Aorta (tissue), 5 donors: ENCODE results near the gene THSD4. TPM values are rescaled to one million over a fixed set of nuclear protein-coding genes. Genes with fewer than 3 reads are reported as not detected.
A peak's percentile ranks its signal among the peaks of the same experiment; 100 is the strongest.

ENCODE experiments used
- ATAC-seq: fragments of 200-7000 bp; cut with Tn5 transposase; one replicate; pipeline ENCODE4 v1.9.1; 2022; ENCODE audit warnings: moderate library complexity; ENCODE audit not compliant: low FRiP score
- DNase-seq, 2 donors: peaks; one replicate each; pipeline ENCODE4 v3.0.0-alpha.2; 2020
- H3K27ac ChIP-seq, 2 donors: one replicate each; pipeline ENCODE4 v1.5.1; 2013; ENCODE audit warnings: low read length in 2 of 2, mild to moderate bottlenecking in 2 of 2, moderate library complexity in 2 of 2, control low read depth in 1 of 2, inconsistent platforms in 1 of 2, low read depth in 1 of 2
- H3K27me3 ChIP-seq, 2 donors: one replicate each; pipeline ENCODE4 v1.6.1; 2013; ENCODE audit warnings: control low read depth in 1 of 2, low read length in 1 of 2, mild to moderate bottlenecking in 1 of 2, moderate library complexity in 1 of 2; ENCODE audit not compliant: insufficient read depth in 2 of 2, control insufficient read depth in 1 of 2
- H3K36me3 ChIP-seq, 2 donors: one replicate each; pipeline ENCODE4 v1.6.1; 2013; ENCODE audit warnings: control low read depth in 1 of 2, low read length in 1 of 2, mild to moderate bottlenecking in 1 of 2; ENCODE audit not compliant: insufficient read depth in 2 of 2, control insufficient read depth in 1 of 2
- H3K4me1 ChIP-seq, 2 donors: one replicate each; pipeline ENCODE4 v1.6.1; 2013; ENCODE audit warnings: low read length in 2 of 2, control low read depth in 1 of 2, mild to moderate bottlenecking in 1 of 2, moderate library complexity in 1 of 2; ENCODE audit not compliant: insufficient read depth in 2 of 2, control insufficient read depth in 1 of 2
- H3K4me3 ChIP-seq, 2 donors: one replicate each; pipeline ENCODE4 v1.5.1; 2013; ENCODE audit warnings: low read length in 2 of 2, control low read depth in 1 of 2, mild to moderate bottlenecking in 1 of 2
- H3K9me3 ChIP-seq: one replicate; pipeline ENCODE4 v1.6.1; 2013; ENCODE audit warnings: mild to moderate bottlenecking, low read length; ENCODE audit not compliant: control insufficient read depth
- WGBS, 2 donors: extraction: QIAGEN DNeasy Blood & Tissue Kit; methylation state at CpG; one replicate each; pipeline ENCODE4 v1.1.7; 2013; 5-methylcytosine and 5-hydroxymethylcytosine counted together
- intact Hi-C, 2 donors: fragments of 100-400 bp; cut with DNase I; formaldehyde crosslinking; loops; one replicate each; pipeline versions ENCODE4 v1.14.2 to v1.15.0; 2022
- polyA plus RNA-seq, 2 donors: library from polyadenylated mRNA; stranded (reverse); fragments of 200-250 nt; gene quantifications; one replicate each; pipeline ENCODE4 v1.2.3, GENCODE V29; 2013
- total RNA-seq, 2 donors: library from RNA; stranded (reverse); fragmentation: NEBNext Ultra II Directional; extraction: Animal tissue kit (Norgen Biotek cat#: 25700); gene quantifications; one replicate each; pipeline ENCODE4 v1.2.1, GENCODE V29; 2021
- donor health status: healthy with polysubstance abuse.
- donor health status: Bipolar disorder and iron deficiency.
- donor health status: DM: no; HTN: no; CAD: no.
- donor health status: DM: no; HTN: no; CAD: no.
- donor health status: DM: yes; HTN: yes; CAD: no.

The THSD4 gene
- total and polyA plus RNA-seq, 4 donors: 6.3 to 143 (median 30.3) TPM

DNA sequence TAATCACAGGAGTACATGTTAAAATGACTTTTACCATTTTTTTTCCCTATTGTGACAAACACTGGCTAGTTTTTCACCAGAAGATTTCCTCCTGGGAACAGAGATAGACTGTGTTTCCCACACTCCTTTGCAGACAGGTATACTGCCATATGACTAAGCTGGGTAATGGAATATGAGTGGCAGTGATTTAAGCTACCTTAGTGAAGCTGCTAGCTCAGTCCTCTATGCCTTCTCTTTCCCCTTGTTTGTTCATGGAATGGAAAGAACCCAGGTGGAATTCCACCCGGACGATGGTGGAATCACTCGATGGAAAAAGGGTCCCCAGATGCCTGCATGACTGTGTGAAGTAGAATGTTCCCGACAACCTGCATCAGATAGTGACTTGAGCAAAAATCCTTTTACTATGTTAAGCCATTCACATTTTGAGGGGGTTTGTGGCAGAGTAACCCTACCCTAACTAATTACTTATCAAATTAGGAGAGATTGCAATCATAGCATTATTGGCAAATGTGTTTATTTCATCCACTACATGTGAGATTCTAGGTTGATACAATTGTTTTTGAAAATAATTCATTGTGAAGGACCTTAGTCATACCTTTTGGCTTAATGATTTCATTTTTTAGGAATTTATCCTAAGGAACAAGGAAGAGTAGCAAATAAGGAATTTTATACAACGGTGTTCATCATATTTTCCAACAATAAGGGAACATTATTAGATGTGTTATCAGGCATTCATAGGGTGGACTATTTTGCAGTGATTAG lies 16.5 kb downstream of the THSD4 start:
- 55 to 71% methylated on average over 5 of the region's 5 CpGs for WGBS, 2 donors

DNA sequence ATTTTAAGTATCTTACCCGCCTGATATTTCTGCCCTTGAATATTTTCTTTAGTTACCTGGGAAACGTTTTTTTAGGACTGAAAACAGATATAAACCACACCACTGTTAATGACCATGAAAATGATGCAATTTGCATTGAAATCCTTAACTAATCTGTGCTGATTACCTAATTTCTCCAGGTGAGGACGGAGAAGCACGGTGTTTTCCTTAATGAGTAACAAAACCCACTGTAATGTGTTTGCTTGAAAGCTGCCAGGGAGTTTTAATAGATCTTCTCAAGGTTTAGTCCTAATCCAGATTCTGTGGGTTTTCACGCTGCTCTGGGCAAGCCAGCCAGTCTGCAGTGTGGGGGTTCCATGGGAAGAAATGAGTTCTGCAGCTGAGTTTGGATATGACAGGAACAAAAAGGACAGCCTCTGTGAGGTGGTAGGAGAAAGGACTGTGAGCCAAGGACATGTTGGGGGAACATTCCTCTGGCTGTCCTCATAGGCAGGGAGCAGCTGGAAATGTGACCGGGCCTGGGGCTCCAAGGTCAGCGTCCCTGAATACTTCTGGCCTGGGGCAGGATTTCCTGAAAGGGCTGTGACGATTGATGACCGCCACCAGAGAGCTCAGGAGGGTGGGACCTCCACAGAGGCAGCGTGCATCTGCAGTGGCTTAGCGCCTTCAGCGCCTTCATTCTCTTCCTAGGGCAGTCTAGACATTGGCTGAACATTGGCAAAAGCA lies 18.6 kb downstream of the THSD4 start:
- WGBS, 2 donors: 61 to 70% methylated on average over 12 of the region's 12 CpGs
- ATAC-seq (no peak), DNase-seq (no peak)
- H3K27me3 ChIP-seq: no peaks in the 10 kb centered on the region
- H3K9me3 ChIP-seq: no peaks in the 10 kb centered on the region
- intact Hi-C loops: no loop called here
- no peak overlapping the region for H3K4me3 ChIP-seq
- H3K36me3 ChIP-seq: no peaks in the 10 kb centered on the region
- H3K4me1 ChIP-seq: no peaks in the 10 kb centered on the region
- no peak overlapping the region for H3K27ac ChIP-seq

More for the DNA sequence above, 16.5 kb downstream of the THSD4 start:
- Histone ChIP-seq H3K36me3 (no peaks in the 10 kb centered on the region), H3K27me3 (no peaks in the 10 kb centered on the region), H3K4me1 (no peaks in the 10 kb centered on the region), H3K9me3 (no peaks in the 10 kb centered on the region), H3K27ac (no peak overlapping the region), H3K4me3 (no peak overlapping the region)
- intact Hi-C loops: no loop called here
- DNase-seq (no peak), ATAC-seq (no peak)

DNA sequence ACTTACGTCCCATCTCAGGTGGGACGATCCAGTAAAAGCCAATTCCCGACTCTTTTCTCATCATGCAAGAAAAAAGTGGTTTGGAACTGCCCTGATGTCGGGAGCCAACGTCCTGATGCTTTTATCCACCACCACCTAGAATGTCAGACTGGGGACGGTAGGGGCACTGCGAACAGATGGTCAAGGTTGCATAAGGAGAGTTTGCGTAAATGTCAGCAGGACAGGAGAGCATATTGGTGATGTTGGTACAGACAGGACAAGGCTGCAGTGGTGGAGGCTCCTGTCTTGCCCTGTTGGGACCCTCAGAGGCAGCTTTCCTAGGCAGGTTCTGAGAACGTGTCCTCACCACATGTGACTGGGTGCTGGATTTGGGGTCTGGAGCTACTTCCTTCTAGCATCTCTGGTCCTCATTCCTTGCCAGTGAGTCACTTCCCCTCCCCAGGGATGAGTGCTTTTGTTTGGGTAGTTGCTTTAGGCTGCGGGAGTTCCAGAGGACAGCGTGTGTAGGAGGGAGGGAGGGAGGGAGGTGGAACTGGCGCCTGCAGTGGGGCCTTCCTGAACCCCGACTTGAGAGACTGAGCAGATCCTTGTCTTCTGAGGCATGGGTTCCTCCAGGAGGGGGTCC lies 21.0 kb downstream of the THSD4 start:
- WGBS, 2 donors: 54 to 58% methylated on average over 13 of the region's 13 CpGs
- peak in 1 of 2 donors; percentile 72 for DNase-seq
- H3K4me1 ChIP-seq: no peaks in the 10 kb centered on the region
- H3K27me3 ChIP-seq: no peaks in the 10 kb centered on the region
- no peak for ATAC-seq
- H3K36me3 ChIP-seq: no peaks in the 10 kb centered on the region
- intact Hi-C loops: no loop called here
- no peak overlapping the region for H3K4me3 ChIP-seq
- no peaks in the 10 kb centered on the region for H3K9me3 ChIP-seq
- peak overlapping the region in 1 of 2 donors; percentile 11 for H3K27ac ChIP-seq

DNA sequence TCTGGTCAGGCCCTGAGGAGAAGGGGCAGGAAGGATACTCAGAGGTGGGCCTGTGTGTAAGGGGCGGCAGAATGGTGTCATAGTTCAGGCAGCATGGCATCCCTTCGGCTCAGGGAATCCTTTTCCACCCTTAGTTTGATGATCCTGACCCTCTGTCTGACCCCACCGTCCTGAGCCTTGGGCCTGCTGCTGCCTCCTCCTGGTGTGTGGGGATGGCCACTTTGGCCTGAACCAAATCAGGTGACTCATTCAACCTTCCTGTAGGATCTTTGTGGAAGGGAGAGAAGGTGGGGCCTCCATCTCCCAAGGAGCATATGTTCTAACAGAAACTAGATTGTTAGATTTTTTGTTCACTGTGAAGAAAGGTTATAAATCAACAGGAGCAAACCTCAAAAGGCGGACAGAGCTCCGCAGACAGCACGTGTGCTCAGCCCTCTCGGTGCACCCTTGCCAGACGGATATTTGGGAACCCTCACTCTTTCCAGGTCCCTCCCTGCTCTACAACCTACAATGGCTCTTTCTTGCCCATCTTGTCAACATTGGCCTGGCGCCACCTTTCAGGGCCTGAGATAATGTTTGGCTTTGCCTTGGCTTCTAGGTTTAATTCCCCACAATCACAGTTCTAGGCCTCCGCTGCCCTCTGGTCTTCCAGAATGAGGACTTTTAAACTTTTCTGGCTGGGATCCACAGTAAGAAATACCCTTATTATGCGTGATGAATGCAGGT lies 21.7 kb downstream of the THSD4 start:
- intact Hi-C loops: no loop called here
- no peak for ATAC-seq
- no peaks in the 10 kb centered on the region for H3K9me3 ChIP-seq
- no peak overlapping the region for H3K4me3 ChIP-seq
- H3K4me1 ChIP-seq: no peaks in the 10 kb centered on the region
- whole genome bisulfite sequencing, 2 donors: 36 to 44% methylated on average over 11 of the region's 11 CpGs
- H3K27ac ChIP-seq: peak overlapping the region; percentile 11 to 24
- no peaks in the 10 kb centered on the region for H3K27me3 ChIP-seq
- DNase-seq: no peak
- H3K36me3 ChIP-seq: no peaks in the 10 kb centered on the region

DNA sequence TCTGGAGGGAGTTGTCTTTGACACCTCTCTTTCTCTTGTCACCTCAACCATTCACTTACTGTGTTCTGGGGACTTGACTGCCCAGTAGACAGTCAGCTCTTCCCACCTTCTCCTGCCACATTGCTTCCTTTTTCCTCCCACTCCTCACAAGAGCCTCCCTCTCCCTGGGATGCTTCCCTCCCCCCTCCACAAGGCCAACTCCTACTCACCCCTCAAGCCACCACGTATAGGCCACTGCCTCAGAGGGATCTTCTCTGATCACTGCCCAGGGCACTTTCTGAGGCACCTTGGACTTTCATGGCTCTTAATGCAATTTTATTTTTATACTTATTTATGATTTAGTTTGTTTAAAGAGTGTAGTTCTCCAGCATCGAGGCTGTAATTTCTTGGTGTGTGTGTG lies 23.2 kb downstream of the THSD4 start:
- no peak for DNase-seq
- no peaks in the 10 kb centered on the region for H3K36me3 ChIP-seq
- ATAC-seq: no peak
- WGBS, 2 donors: 67 to 77% methylated on average over 2 of the region's 2 CpGs
- no peaks in the 10 kb centered on the region for H3K9me3 ChIP-seq
- H3K27ac ChIP-seq: no peak overlapping the region
- H3K27me3 ChIP-seq: no peaks in the 10 kb centered on the region
- H3K4me1 ChIP-seq: no peaks in the 10 kb centered on the region
- H3K4me3 ChIP-seq: no peak overlapping the region
- intact Hi-C loops: no loop called here

DNA sequence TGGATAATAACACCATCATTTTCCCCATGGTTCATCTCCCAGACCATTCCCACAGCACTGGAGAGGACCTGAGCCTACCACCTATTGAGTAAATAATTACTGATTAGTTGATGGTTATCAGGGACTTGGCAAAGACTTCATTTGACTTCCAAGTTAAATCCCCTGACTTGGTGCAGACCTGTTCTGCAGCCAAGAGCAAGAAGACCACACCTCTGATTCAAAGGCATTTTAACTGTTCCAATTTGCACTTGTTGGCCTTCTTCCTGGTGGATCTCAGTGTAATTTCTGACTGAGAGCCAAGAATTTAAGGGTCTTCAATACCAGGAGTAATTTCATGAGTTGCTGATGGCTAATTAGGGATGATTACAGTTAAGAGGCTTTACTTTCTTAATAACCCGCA lies 24.0 kb downstream of the THSD4 start:
- intact Hi-C loops: no loop called here
- Histone ChIP-seq H3K9me3 (no peaks in the 10 kb centered on the region), H3K4me3 (no peak overlapping the region), H3K36me3 (no peaks in the 10 kb centered on the region), H3K27ac (no peak overlapping the region), H3K4me1 (no peaks in the 10 kb centered on the region), H3K27me3 (no peaks in the 10 kb centered on the region)
- WGBS, 2 donors: 92 to 100% methylated on average over 1 of the region's 1 CpG
- ATAC-seq: no peak
- DNase-seq: no peak

DNA sequence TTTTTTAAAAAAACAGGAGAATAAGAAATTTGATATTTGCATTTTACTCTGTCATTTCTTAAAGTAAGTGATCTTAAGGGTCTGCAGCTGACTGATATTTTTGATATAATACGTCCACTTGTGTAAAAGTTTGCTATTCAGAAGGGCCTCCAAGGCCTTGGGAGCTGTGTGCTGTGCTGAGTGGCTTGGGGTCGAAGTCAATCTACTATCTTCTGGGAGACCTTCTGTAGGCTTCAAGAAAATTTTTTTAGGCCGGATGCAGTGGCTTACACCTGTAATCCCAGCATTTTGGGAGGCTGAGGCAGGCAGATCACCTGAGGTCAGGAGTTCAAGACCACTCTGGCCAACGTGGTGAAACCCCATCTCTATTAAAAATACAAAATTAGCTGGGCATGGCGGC lies 26.3 kb downstream of the THSD4 start:
- ATAC-seq (no peak), DNase-seq (no peak)
- 89 to 92% methylated on average over 5 of the region's 5 CpGs for WGBS, 2 donors
- Histone ChIP-seq H3K27ac (no peak overlapping the region), H3K27me3 (no peaks in the 10 kb centered on the region), H3K4me3 (no peak overlapping the region), H3K4me1 (no peaks in the 10 kb centered on the region), H3K9me3 (no peaks in the 10 kb centered on the region), H3K36me3 (no peaks in the 10 kb centered on the region)
- intact Hi-C loops: no loop called here

DNA sequence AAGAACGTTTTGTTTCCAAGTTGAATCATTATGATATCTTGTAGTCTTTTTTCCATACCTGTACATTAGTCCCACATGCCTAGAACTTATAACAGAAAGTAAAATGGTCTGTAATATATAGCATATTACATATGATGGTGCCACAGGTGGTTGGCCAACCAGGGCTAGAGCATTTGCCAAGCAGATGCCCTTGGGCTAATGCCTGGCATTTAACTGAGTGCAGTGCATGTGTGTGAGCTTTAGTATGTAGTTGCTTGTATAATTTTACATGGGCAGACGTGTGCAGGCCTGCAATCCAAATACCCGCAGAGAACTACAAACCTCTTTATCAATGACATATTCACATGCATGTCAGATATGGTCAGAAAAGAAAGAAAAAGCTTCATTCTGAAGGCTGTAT lies 27.5 kb downstream of the THSD4 start:
- Histone ChIP-seq H3K9me3 (no peaks in the 10 kb centered on the region), H3K27ac (no peak overlapping the region), H3K36me3 (no peaks in the 10 kb centered on the region), H3K4me3 (no peak overlapping the region), H3K4me1 (peaks cover 0 to 2% of the 10 kb centered on the region in 2 donors), H3K27me3 (no peaks in the 10 kb centered on the region)
- no peak for ATAC-seq
- intact Hi-C loops: no loop called here
- DNase-seq: no peak
- WGBS, 2 donors: 88 to 90% methylated on average over 3 of the region's 3 CpGs
